ENCODE data around the gene RNU6-9.

DNA sequence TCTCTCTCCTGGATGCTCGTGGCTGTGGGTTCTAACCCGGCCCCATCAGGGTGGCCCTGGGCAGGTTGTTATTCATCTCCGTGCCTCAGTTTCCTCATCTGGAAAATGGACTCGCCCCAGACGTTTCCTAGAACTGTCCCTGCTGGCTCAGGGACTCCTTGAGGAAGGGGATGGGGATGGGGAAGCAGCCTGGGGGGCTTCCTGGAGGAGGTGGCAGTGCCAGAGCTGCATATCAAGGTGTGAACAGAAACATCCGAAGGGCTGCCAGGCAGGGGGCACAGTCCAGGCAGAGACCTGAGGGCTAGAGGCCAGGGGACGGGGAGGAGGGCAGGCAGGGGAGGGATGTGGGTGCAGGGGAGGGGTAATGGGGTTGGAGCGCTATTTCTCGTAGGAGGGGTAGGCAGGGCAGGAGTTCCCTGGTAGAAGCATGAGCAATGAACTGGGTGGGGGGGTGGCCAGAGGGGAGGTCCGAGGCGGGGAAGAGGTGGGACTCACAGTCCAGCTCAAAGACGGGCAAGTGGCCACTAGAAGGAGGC lies 44.8 kb upstream of the RNU6-9 start:
- TF ChIP-seq EZH2 (IDR thresholded peaks at IDR 0.05; ENCODE audit: low read length, unreplicated experiment): no peak
- TF ChIP-seq, protein P1, sequence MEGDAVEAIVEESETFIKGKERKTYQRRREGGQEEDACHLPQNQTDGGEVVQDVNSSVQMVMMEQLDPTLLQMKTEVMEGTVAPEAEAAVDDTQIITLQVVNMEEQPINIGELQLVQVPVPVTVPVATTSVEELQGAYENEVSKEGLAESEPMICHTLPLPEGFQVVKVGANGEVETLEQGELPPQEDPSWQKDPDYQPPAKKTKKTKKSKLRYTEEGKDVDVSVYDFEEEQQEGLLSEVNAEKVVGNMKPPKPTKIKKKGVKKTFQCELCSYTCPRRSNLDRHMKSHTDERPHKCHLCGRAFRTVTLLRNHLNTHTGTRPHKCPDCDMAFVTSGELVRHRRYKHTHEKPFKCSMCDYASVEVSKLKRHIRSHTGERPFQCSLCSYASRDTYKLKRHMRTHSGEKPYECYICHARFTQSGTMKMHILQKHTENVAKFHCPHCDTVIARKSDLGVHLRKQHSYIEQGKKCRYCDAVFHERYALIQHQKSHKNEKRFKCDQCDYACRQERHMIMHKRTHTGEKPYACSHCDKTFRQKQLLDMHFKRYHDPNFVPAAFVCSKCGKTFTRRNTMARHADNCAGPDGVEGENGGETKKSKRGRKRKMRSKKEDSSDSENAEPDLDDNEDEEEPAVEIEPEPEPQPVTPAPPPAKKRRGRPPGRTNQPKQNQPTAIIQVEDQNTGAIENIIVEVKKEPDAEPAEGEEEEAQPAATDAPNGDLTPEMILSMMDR (conservative IDR thresholded peaks at IDR 0.05; ENCODE audit: low read depth, low read length): no peak
